ENCODE data around the gene MEA1.

Gene MEA1

DNA sequence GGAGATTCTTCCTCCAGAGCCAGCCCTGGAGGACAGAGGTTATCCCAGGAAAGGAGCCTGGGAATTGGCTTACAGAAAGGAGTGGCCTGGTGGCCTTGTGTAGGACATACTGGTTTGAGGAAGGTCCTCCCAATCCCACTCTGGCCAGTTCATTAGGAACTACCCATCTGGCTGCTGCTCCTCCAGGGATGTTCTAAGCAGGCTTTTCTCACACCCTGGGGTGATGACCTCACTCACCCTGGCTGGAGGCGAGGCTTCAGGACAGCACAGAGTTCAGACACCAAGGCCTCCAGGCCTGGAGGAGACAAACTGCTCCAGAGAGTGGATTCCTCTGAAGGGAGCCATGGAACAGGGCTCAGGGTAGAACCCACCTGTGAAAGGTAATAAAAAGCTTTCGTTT, 44.3 kb downstream of the MEA1 start:
- no peak for DNase-seq

DNA sequence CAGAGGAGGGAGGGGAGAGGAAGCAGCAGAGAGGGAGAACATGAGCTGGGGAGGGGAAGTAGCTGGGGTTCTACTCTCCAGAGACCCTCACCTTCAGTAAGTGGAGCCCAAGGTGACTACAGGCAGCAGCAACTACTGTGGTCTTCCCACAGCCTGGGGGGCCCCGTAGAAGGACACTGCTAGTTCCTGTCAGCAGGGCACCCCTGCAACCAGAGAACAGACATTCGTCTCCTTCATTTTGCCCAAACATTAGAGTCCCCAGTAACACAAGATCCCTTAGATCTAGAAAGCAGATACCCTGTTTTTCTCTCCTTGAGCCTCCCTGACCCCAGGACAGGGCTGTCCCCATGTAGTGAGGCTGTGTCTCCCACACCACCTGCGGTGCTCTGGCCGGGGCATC, 45.0 kb downstream of the MEA1 start:
- DNase-seq = no peak

DNA sequence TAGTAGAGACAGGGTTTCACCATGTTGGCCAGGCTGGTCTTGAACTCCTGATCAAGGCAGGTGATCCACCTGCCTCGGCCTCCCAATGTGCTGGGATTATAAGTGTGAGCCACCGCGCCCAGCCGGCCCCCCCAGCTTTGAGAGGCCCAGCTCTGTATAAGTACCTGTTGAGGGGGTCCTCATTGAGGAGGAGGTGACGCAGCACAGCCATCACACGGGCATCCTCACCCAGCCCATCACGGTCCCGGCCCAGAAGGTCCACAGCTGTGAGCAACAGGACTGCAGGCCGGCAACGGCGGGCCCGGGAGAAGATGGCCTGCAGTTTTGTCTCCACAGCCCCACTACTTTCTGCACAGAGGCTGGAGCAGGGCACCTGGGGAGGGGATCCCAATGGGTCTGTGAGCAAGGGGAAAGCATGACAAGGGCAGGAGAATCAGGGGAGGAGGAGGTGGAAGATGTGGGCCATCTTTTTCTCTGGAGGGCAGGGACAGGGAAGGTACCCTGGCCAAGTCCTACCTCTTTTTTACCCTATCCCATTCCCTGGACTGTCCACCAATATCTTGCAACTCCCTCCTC, 45.5 kb downstream of the MEA1 start:
- no peak for DNase-seq

DNA sequence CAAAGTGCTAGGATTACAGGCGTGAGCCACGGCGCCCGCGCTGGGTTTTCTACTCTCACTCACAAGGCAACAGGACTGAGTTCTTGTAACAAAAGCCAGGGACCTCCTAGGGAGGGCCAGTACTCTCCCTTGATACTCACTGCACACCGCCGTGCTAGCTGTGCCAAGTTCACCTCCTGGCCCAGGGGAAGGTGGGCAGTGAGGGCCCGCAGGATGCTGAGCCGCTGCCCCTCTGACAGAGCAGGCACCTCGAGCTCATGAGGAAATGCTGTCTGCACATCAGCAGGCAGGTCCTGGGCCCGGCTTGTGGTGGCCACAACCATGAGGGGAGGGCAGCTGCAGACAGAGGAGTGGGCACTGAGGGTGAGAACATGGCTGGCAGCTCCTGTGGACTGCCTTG, 46.5 kb downstream of the MEA1 start:
- DNase-seq = no peak

DNA sequence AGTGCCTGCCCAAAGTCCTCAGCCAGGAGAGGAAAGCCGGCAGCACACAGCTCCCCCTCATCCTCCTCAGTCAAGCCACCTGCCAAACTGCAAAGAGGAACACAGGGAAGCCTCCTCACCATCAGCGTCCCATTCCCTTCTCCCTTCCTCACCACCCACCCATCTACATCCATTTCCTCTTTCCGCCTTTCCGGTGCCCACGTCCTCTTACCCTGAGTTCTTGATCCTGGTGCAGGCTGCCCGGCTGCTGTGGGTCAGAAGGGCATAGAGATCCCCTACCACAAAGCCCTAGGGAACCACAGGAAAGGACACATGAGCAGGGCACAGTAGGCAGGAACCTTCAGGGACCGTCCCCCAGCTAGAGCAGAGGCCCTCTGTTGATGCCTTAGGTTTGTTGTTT, 47.2 kb downstream of the MEA1 start:
- DNase-seq = no peak

DNA sequence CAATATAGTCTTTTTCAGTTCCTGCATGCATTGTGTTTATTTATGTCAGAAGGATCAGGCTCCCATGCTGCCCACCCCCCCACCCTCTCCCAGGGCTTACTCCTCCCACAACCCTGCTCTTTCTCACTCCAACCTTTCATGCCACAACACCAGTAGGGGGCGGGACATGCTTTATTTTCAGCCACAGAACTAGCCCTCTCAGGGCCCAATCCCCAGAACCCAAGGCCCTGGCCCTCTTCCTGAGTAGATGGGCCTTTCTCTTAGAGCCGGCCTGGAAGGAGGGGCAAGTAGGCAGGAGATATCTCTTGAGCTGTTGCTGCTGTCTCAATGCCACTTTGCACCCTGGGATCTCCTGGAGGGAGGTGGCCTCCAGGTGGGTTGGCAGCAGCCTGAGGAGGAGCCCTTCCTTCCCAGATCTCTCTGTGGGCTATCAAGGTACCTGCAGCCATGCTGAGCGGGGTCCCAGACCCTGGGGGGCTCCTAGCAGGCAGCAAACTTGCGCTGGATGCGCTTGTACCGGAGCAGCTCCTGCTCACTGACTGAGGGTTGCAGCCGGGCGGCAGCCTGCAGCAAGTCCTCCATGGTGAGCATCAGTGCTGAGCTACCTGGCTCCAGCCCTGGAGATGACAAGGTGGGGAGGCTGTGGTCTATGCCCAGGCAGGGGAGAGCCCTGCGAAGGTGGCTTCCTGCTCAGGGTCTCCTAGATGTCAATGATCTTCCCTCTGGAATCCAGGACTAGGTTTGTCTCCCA, 49.7 kb downstream of the MEA1 start:
- no peak for DNase-seq

DNA sequence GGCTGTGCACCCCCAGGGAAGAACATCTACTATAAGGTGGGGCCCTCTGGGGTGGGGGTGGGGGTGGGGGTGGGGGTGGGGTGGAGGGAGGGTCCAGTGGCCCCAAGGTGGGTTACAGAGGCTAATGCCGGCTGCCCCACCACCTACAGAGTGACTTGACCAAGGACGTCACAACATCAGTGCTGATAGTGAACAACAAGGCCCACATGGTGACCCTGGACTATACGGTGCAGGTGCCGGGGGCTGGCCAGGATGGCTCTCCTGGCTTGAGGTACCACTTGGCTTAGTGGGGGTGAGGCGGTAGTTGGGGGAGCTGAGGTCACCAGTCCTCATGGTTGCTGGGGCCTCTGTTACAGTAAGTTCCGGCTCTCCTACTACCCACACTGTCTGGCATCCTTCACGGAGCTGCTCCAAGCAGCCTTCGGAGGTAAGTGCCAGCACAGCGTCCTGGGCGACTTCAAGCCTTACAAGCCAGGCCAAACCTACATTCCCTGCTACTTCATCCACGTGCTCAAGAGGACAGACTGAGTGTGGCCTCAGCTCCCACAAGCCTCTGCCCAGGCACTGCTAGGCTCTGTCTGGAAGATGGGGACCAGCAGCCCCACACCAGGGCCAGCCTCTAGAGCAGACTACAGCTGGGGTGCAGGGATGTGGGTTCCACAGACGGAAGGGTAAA, 50.4 kb downstream of the MEA1 start:
- no peak for DNase-seq

DNA sequence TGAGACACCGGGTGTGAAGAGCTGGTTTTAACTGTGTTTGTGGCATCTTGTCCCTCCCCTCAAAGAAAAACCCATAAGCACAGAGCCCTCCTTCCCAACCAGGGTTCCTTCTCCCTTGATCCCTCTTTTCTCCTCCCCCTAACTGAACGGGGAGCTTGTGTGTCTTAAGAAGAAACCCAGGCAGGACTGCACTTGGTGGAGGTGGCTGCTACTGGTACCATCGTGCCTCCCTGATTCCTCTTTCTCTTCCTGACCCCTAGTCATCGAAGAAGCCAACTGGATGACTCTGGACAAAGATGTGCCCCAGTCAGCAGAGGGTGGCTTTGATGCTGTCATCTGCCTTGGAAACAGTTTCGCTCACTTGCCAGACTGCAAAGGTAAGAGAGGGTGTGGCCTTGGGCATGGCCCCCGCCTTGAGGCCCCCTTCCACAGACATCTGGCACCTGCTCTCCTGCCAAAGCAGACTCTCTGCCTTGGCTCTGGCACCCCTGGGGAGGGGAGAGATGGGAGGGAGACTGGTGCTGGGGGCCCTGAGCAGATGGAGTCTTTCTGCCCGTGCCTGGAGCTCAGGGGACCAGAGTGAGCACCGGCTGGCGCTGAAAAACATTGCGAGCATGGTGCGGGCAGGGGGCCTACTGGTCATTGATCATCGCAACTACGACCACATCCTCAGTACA, 51.1 kb downstream of the MEA1 start:
- DNase-seq = no peak

DNA sequence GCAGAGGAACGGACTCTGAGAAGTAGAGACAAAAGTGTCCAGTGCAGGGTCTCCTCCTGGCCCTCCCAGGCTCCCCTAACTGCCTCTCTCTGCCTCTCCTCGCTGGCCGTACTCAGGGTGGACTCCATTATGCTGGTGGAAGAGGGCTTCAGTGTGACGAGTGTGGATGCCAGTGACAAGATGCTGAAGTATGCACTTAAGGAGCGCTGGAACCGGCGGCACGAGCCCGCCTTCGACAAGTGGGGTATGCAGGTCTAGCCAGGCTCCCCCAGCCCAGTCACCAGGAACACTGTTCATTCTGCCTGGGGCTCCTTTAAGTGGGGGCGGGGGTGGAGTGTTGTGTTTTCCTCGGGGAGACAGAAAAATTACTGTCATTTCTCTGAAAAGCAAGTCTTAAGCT, 51.6 kb downstream of the MEA1 start:
- DNase-seq = no peak

Data from NCI-H2107 (cell line).